ENCODE results near the gene TRNAU1AP. TPM values are rescaled to one million over a fixed set of nuclear protein-coding genes. Genes with fewer than 3 reads are reported as not detected.
A peak's percentile ranks its signal among the peaks of the same experiment; 100 is the strongest.

TRNAU1AP gene
- total RNA-seq, 1 donor from 2014 or later = 25.5 TPM

DNA sequence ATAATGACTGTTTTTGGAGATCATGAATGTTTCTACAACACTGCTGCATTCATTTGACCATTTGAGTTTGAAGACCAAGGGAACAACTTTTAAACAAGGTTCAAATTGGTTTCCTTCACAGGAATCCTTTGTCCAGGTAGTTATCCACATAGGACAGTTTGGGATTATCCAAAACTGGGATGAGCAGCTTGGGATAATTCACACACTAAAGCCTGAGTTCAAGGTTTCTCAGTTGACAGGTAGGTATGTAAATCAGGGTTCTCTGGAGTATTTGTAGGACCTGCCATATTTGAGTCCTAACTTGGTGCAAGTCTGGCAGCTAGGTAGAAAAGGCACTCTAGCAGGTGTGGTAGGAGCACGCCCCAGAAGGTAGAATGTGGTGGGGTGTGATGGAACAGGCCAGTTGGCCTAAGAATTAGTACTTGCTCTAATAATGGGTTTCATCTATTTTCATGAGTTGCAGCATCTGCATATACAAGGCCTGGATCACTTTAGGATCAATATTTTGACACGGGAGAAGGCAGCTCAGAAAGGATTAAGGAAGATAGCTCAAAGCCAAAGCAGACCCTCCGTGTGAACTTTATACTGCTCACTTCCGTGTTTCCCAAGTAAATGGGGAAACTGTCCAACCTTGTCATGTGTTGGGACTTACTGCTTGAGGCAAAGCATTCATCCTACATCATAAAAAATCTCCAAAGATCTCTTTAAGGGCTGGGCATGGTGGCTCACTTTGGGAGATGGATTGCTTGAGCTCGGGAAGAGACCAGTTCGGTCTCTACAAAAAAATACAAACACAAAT lies 25.1 kb downstream of the TRNAU1AP start:
- H3K4me1 Mint-ChIP-seq = peaks cover 22% of the 10 kb centered on the region
- TF ChIP-seq, protein P1, sequence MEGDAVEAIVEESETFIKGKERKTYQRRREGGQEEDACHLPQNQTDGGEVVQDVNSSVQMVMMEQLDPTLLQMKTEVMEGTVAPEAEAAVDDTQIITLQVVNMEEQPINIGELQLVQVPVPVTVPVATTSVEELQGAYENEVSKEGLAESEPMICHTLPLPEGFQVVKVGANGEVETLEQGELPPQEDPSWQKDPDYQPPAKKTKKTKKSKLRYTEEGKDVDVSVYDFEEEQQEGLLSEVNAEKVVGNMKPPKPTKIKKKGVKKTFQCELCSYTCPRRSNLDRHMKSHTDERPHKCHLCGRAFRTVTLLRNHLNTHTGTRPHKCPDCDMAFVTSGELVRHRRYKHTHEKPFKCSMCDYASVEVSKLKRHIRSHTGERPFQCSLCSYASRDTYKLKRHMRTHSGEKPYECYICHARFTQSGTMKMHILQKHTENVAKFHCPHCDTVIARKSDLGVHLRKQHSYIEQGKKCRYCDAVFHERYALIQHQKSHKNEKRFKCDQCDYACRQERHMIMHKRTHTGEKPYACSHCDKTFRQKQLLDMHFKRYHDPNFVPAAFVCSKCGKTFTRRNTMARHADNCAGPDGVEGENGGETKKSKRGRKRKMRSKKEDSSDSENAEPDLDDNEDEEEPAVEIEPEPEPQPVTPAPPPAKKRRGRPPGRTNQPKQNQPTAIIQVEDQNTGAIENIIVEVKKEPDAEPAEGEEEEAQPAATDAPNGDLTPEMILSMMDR (IDR thresholded peaks at IDR 0.05; ENCODE audit: unreplicated experiment) = no peak
- H3K4me3 Mint-ChIP-seq = no peak overlapping the region
- H3K36me3 Mint-ChIP-seq = peaks cover 29% of the 10 kb centered on the region
- H3K27ac Mint-ChIP-seq = peak overlapping the region; percentile 30
- no peak for DNase-seq (ENCODE audit: low spot score in 2 of 2, unreplicated experiment in 2 of 2)
- no peaks in the 10 kb centered on the region for H3K27me3 Mint-ChIP-seq (ENCODE audit: low read depth)
- no peaks in the 10 kb centered on the region for H3K9me3 Mint-ChIP-seq

DNA sequence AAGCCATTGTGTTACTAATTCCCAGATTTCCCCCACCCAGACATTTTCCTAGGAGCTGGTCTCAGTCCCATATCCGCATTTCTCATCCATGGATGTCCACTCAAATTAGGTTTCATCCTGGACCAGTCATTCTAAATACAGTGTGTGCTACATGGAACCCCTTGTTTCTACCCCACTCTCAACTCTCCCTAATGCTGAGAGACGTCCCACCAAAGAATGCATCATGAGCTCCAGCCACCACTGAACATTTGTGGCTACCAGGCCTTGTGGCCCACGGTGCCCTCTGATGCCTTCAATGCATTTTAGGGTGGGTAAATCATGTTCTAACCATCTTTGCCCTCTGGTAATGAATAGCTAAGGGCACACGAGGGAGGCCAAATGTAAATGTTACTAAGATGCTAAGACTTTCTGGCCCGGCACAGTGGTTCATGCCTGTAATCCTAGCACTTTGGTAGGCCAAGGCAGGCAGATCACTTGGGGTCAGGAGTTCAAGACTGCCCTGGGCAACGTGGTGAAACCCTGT lies 25.9 kb downstream of the TRNAU1AP start:
- Mint-ChIP-seq H3K4me1 (peaks cover 25% of the 10 kb centered on the region), H3K4me3 (peak overlapping the region; percentile 16)

DNA sequence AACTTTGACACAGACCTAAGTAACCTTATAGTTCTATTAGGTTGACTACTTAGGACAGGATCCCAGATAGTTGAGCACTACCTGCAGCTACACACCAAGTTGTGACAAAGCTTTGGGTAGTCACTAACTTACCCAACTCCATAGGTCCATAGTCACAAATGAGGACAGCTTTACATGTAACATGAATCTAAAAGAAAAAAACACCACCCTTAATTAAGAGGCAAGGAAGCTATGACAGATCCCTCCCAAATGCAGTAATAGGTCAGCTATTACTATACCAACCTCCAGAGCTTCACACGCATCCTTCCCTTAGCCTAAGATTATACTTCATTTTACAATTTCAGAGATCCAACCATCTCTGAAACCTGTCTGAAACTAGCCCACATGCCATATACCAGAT lies 26.5 kb downstream of the TRNAU1AP start:
- peak overlapping the region; percentile 92 for H3K4me3 Mint-ChIP-seq
- H3K27me3 Mint-ChIP-seq (ENCODE audit: low read depth) = no peaks in the 10 kb centered on the region
- TF ChIP-seq, protein P1 (IDR thresholded peaks at IDR 0.05; ENCODE audit: unreplicated experiment) = no peak
- peaks cover 29% of the 10 kb centered on the region for H3K36me3 Mint-ChIP-seq
- H3K27ac Mint-ChIP-seq = no peak overlapping the region
- no peaks in the 10 kb centered on the region for H3K9me3 Mint-ChIP-seq
- DNase-seq (ENCODE audit: low spot score in 2 of 2, unreplicated experiment in 2 of 2) = no peak
- peaks cover 25% of the 10 kb centered on the region for H3K4me1 Mint-ChIP-seq

More for the DNA sequence above, 25.9 kb downstream of the TRNAU1AP start:
- no peak overlapping the region for H3K27ac Mint-ChIP-seq
- H3K9me3 Mint-ChIP-seq = no peaks in the 10 kb centered on the region
- H3K27me3 Mint-ChIP-seq (ENCODE audit: low read depth) = no peaks in the 10 kb centered on the region
- TF ChIP-seq, protein P1 (IDR thresholded peaks at IDR 0.05; ENCODE audit: unreplicated experiment) = no peak
- H3K36me3 Mint-ChIP-seq = peaks cover 29% of the 10 kb centered on the region
- DNase-seq (ENCODE audit: low spot score in 2 of 2, unreplicated experiment in 2 of 2) = no peak

DNA sequence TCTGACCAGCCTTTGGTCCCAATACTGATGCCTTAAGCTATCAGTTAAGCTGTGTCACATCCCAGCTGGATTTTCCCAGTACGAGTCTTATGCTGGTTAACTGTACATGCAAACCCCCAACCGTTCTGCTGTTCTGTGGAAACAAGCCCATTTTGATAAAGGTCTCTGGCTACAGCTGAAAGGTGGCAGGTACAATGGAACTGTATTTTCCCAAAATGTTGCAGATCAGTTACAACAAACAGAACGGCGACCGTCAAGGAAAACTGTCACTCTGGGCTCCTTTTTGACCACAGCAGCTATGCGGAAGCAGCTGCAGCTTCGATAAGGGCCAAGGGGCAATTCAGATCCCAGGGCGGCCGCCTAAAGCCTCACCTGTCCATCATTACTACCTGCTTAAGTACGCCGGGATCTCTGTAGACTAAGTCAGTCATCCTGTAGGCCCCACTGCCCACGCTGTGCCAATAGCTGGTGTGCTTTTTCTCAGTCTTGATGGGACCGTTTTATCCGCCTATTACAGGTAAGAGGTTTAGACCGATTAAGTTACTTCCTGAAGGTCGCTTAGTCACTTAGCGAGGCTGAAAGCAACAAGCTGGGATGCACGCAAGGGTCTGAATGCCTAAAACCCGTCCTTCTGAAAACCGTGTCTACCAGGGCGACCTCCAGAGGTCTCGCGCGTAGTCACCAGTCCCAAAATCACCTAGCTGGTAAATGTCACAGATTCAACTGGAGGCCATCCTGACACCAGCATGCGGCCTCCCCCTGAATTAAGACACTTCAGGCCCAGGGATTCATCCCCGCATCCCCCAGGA lies 28.0 kb downstream of the TRNAU1AP start:
- no peaks in the 10 kb centered on the region for H3K9me3 Mint-ChIP-seq
- H3K27me3 Mint-ChIP-seq (ENCODE audit: low read depth) = no peaks in the 10 kb centered on the region
- H3K4me3 Mint-ChIP-seq = peak overlapping the region; percentile 92
- H3K36me3 Mint-ChIP-seq = peaks cover 22% of the 10 kb centered on the region
- peak overlapping the region; percentile 97 for H3K27ac Mint-ChIP-seq
- DNase-seq (ENCODE audit: low spot score in 2 of 2, unreplicated experiment in 2 of 2) = no peak
- TF ChIP-seq, protein P1 (IDR thresholded peaks at IDR 0.05; ENCODE audit: unreplicated experiment) = no peak
- peaks cover 25% of the 10 kb centered on the region for H3K4me1 Mint-ChIP-seq

DNA sequence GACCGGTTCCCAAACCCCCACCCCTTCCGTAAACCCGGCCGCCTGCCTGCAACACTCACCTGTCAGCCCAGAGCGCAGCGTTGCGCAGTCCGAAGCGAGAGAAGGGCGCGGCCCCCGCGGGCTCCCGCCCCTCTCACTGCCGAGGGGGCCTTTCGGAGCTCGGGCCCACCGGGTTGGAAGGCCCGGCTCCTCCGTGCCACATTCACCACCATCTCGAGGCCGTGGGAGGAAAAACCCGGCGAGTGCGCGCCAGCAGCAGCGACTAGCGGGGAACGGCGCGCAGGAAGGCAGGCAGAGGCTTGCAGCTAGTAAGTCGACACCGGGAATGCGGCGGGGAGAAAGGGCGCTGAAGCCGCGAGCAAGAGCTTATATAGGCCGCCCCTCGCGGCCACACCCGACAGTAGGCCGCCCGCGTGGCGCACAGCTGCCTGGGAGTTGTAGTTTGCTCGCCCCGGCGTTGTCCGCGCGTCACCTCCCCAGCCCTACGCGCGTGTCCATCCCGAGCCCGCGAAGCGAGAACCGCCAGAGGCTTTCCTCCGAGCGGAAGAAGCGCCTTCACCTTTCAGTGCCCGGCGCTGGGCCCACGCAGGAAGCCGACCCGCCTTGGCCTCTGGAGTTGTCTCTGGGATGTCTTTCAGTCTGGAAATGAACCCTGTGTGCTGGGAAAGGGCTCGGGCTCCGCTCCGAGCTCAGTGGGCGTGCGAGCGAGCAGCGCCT lies 28.8 kb downstream of the TRNAU1AP start:
- Mint-ChIP-seq H3K4me1 (peaks cover 25% of the 10 kb centered on the region), H3K4me3 (peak overlapping the region; percentile 92), H3K27ac (peak overlapping the region; percentile 97), H3K36me3 (peaks cover 22% of the 10 kb centered on the region), H3K27me3 (ENCODE audit: low read depth) (no peaks in the 10 kb centered on the region), H3K9me3 (no peaks in the 10 kb centered on the region)
- DNase-seq (ENCODE audit: low spot score in 2 of 2, unreplicated experiment in 2 of 2) = peak; percentile 90 to 97
- TF ChIP-seq, protein P1 (IDR thresholded peaks at IDR 0.05; ENCODE audit: unreplicated experiment) = no peak
